CD4-positive, alpha-beta T cell treated with Interleukin-17A for 1 hour (primary cell): Measurements from ENCODE around the gene MXD4.
"Not testable (repeated sequence)": the region's sequence is repeated elsewhere in the genome, so short reads cannot be mapped to it uniquely, and the experiment has no call there.

ENCODE experiments used
- DNase-seq: peaks from one replicate; pipeline ENCODE4 v3.0.0-alpha.2; 2020

MXD4 gene

DNA sequence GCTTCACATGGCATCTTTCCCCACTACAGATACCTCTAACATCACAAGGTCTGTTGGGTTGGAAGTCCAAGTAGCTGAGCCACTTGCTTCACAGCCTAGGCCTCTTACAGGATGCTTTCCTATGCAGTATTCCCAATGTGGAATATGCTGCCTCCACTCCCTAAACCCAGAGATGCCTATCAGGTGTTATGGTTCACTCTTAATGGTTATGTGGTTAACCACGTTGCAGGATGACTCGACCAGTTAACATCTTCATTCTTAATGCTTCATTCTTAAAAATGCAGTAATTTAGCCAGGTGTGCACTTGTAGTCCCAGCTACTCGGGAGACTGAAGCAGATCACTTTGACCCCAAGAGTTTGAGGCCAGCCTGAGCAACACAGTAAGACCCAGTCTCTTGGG lies 44.2 kb downstream of the MXD4 start:
- DNase-seq, result no peak

DNA sequence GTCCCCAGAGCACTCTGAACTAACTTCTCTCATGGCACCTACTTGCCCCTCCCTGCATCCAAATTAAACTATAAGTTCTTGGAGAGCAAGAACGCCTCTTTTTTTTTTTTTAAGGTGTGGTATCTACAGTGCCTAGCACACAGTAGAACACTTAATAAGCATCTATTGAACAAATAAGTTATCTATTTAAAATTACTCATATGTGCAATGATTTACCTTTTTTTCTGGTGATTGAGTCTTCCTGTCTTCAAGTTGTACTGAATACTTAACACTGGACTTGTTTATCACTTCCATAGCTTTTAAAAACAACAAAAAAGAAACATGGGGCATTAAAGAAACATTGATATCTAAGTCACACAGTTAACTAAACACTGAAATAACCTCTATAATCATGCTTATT lies 49.1 kb downstream of the MXD4 start:
- DNase-seq, result no peak

- not testable (repeated sequence) for DNase-seq
Measured at GRCh38 chr4:2202789-2203188, 59.1 kb downstream of the MXD4 start.
